GM12878 (cell line): ENCODE measurements around the gene IPO11. TPM values are rescaled to one million over a fixed set of nuclear protein-coding genes. Genes with fewer than 3 reads are reported as not detected.

Experiments
- BCL11A ChIP-seq: IDR thresholded peaks from 2 replicates; pipeline ENCODE4 v1.6.1; 2011; ENCODE audit warnings: low read depth, low read length
- EZH2 ChIP-seq: IDR thresholded peaks from 2 replicates; pipeline ENCODE4 v1.6.1; 2012; ENCODE audit warnings: low read depth, mild to moderate bottlenecking, control low read depth, inconsistent platforms, low read length, borderline replicate concordance; ENCODE audit not compliant: control insufficient read depth
- NR2F1 ChIP-seq: fragments of 450-650 bp; conservative IDR thresholded peaks from 2 replicates; pipeline ENCODE4 v1.6.1; 2017; ENCODE audit warnings: mild to moderate bottlenecking
- ZBTB33 ChIP-seq: fragments of 450-650 bp; IDR thresholded peaks from 2 replicates; pipeline ENCODE4 v1.6.1; 2017; ENCODE audit warnings: mild to moderate bottlenecking
- polyA plus RNA-seq, 11 experiments: library from polyadenylated mRNA; depleted of rRNA in 4 of 11; unstranded in 6 of 11; stranded (reverse) in 5 of 11; fragments of >200 nt; fragmentation: Nextera tagmentation in 4 of 11; fragmentation: Illumina TruSeq in 1 of 11; extraction: Ambion mirVana in 4 of 11; extraction: Trizol in 1 of 11; gene quantifications; 1 replicate in 1 of 11; 2 replicates in 10 of 11; pipeline versions ENCODE4 v1.2.1 to v1.2.3, GENCODE V29; 2011 to 2016; ENCODE audit warnings: inconsistent platforms in 2 of 11, missing spikeins in 2 of 11, low read depth in 1 of 11
- total RNA-seq, 4 experiments: library from RNA; depleted of rRNA in 3 of 4; stranded (reverse); fragments of >200 nt in 3 of 4; fragmentation: Illumina TruSeq in 1 of 4; extraction: Trizol in 1 of 4; gene quantifications; 2 replicates each; pipeline versions ENCODE4 v1.2.1 to v1.2.3, GENCODE V29; 2013 to 2021
- TF ChIP-seq, protein P1 (sequence below), 3 experiments: IDR thresholded peaks in 2 of 3; conservative IDR thresholded peaks in 1 of 3; 2 replicates each; pipeline ENCODE4 v1.5.1; 2011; ENCODE audit warnings: low read depth in 3 of 3, low read length in 3 of 3, mild to moderate bottlenecking in 3 of 3, control low read depth in 2 of 3, moderate library complexity in 2 of 3, inconsistent platforms in 1 of 3, mixed read lengths in 1 of 3; ENCODE audit not compliant: control insufficient read depth in 2 of 3, insufficient read depth in 1 of 3; ENCODE audit errors: extremely low read depth in 1 of 3
- TF ChIP-seq, protein P2 (sequence below): fragments of 450-650 bp; formaldehyde crosslinking; IDR thresholded peaks from 2 replicates; pipeline ENCODE4 v1.4.0; 2022; ENCODE audit warnings: mild to moderate bottlenecking, moderate library complexity

Gene IPO11
- total and polyA plus RNA-seq, 10 of the 15 experiments (the other 5 are each of a cell fraction or from before 2014, with no cell fraction given): 14.1 to 49.3 (median 29.8) TPM

DNA sequence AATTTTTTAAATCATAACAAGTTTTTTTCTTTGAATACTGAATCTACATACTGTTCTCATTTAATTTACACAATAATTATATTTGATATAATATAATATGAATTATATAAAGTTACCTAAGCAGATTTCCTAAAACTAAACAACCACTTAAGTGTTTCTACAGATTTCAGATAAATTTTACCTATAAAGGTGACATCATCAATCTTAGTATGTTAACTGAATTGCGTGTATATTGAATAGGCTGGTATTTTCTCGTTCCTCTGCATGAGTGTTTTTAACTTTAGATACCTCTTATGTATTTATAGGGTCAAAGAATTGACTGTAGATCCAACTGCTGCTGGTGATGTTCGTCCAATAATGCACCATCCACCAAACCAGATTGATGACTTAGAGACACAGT lies 39.2 kb upstream of the IPO11 start (continued):
- TF ChIP-seq, protein P1, sequence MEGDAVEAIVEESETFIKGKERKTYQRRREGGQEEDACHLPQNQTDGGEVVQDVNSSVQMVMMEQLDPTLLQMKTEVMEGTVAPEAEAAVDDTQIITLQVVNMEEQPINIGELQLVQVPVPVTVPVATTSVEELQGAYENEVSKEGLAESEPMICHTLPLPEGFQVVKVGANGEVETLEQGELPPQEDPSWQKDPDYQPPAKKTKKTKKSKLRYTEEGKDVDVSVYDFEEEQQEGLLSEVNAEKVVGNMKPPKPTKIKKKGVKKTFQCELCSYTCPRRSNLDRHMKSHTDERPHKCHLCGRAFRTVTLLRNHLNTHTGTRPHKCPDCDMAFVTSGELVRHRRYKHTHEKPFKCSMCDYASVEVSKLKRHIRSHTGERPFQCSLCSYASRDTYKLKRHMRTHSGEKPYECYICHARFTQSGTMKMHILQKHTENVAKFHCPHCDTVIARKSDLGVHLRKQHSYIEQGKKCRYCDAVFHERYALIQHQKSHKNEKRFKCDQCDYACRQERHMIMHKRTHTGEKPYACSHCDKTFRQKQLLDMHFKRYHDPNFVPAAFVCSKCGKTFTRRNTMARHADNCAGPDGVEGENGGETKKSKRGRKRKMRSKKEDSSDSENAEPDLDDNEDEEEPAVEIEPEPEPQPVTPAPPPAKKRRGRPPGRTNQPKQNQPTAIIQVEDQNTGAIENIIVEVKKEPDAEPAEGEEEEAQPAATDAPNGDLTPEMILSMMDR (IDR thresholded peaks at IDR 0.05 in 2 of 3, conservative IDR thresholded peaks at IDR 0.05 in 1 of 3; ENCODE audit: control insufficient read depth in 2 of 3, extremely low read depth in 1 of 3, insufficient read depth in 1 of 3, low read depth in 3 of 3, low read length in 3 of 3): no peak
- TF ChIP-seq, protein P2, sequence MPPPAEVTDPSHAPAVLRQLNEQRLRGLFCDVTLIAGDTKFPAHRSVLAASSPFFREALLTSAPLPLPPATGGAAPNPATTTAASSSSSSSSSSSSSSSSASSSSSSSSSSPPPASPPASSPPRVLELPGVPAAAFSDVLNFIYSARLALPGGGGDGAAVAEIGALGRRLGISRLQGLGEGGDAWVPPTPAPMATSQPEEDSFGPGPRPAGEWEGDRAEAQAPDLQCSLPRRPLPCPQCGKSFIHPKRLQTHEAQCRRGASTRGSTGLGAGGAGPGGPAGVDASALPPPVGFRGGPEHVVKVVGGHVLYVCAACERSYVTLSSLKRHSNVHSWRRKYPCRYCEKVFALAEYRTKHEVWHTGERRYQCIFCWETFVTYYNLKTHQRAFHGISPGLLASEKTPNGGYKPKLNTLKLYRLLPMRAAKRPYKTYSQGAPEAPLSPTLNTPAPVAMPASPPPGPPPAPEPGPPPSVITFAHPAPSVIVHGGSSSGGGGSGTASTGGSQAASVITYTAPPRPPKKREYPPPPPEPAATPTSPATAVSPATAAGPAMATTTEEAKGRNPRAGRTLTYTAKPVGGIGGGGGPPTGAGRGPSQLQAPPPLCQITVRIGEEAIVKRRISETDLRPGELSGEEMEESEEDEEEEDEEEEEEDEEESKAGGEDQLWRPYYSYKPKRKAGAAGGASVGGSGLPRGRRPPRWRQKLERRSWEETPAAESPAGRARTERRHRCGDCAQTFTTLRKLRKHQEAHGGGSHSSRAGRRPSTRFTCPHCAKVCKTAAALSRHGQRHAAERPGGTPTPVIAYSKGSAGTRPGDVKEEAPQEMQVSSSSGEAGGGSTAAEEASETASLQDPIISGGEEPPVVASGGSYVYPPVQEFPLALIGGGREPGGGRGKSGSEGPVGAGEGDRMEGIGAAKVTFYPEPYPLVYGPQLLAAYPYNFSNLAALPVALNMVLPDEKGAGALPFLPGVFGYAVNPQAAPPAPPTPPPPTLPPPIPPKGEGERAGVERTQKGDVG (CRISPR knock-in tag): no peak
- no peak for TF ChIP-seq EZH2
- no peak for TF ChIP-seq ZBTB33
- TF ChIP-seq BCL11A: no peak
- TF ChIP-seq NR2F1: no peak
